H9 (cell line): ENCODE data around the gene SH3BP2. TPM values are rescaled to one million over a fixed set of nuclear protein-coding genes. Genes with fewer than 3 reads are reported as not detected.

Source experiments
- DNase-seq: peaks from one replicate; pipeline ENCODE4 v3.0.0-alpha.2; 2017
- H2AFZ ChIP-seq: one replicate; pipeline ENCODE4 v1.6.1; 2013; ENCODE audit warnings: mild to moderate bottlenecking, low read length, control low read depth, moderate library complexity
- H2AK5ac ChIP-seq: 2 replicates; pipeline ENCODE4 v1.6.1; 2013; ENCODE audit warnings: low read length, control low read depth, mixed read lengths; ENCODE audit not compliant: insufficient read length
- H2BK120ac ChIP-seq: one replicate; pipeline ENCODE4 v1.6.1; 2013; ENCODE audit warnings: low read depth, mild to moderate bottlenecking, low read length, control low read depth, inconsistent platforms; ENCODE audit not compliant: poor library complexity, severe bottlenecking
- H2BK12ac ChIP-seq: 2 replicates; pipeline ENCODE4 v1.6.1; 2013; ENCODE audit warnings: low read length, control low read depth, mixed read lengths, low read depth; ENCODE audit not compliant: insufficient read length
- H2BK15ac ChIP-seq: 2 replicates; pipeline ENCODE4 v1.6.1; 2013; ENCODE audit warnings: low read depth, low read length, control low read depth
- H2BK20ac ChIP-seq: one replicate; pipeline ENCODE4 v1.6.1; 2013; ENCODE audit warnings: low read depth, mild to moderate bottlenecking, low read length, control low read depth, inconsistent platforms; ENCODE audit not compliant: poor library complexity, severe bottlenecking
- H2BK5ac ChIP-seq: 2 replicates; pipeline ENCODE4 v1.6.1; 2013; ENCODE audit warnings: low read length, control low read depth, mixed read lengths; ENCODE audit not compliant: insufficient read length
- H3K14ac ChIP-seq: 2 replicates; pipeline ENCODE4 v1.6.1; 2013; ENCODE audit warnings: low read length, control low read depth; ENCODE audit not compliant: insufficient read depth
- H3K18ac ChIP-seq: 2 replicates; pipeline ENCODE4 v1.6.1; 2013; ENCODE audit warnings: low read depth, mild to moderate bottlenecking, mixed read lengths, low read length, control low read depth; ENCODE audit not compliant: insufficient read length
- H3K23ac ChIP-seq: 2 replicates; pipeline ENCODE4 v1.6.1; 2013; ENCODE audit warnings: low read length, control low read depth, mixed read lengths, low read depth; ENCODE audit not compliant: insufficient read length
- H3K23me2 ChIP-seq: 2 replicates; pipeline ENCODE4 v1.6.1; 2013; ENCODE audit warnings: low read depth, mild to moderate bottlenecking, mixed read lengths, low read length, control low read depth; ENCODE audit not compliant: insufficient read length, poor library complexity, severe bottlenecking
- H3K27ac ChIP-seq: 2 replicates; pipeline ENCODE4 v1.5.1; 2013; ENCODE audit warnings: low read length, control low read depth, mixed read lengths, low read depth; ENCODE audit not compliant: insufficient read length
- H3K27me3 ChIP-seq: 2 replicates; pipeline ENCODE4 v1.6.1; 2013; ENCODE audit warnings: low read length, control low read depth, inconsistent platforms; ENCODE audit not compliant: insufficient read depth
- H3K4ac ChIP-seq: 2 replicates; pipeline ENCODE4 v1.6.1; 2013; ENCODE audit warnings: low read depth, mild to moderate bottlenecking, control low read depth, inconsistent platforms, low read length, moderate library complexity
- H3K4me1 ChIP-seq: 2 replicates; pipeline ENCODE4 v1.6.1; 2013; ENCODE audit warnings: low read length, control low read depth, inconsistent platforms; ENCODE audit not compliant: insufficient read depth
- H3K4me2 ChIP-seq: 2 replicates; pipeline ENCODE4 v1.6.1; 2013; ENCODE audit warnings: low read length, control low read depth, mixed read lengths; ENCODE audit not compliant: insufficient read length, insufficient read depth
- H3K56ac ChIP-seq: 2 replicates; pipeline ENCODE4 v1.6.1; 2013; ENCODE audit warnings: low read depth, mild to moderate bottlenecking, mixed read lengths, low read length, control low read depth; ENCODE audit not compliant: insufficient read length
- H3K79me1 ChIP-seq: 2 replicates; pipeline ENCODE4 v1.6.1; 2013; ENCODE audit warnings: low read depth, mild to moderate bottlenecking, moderate library complexity, low read length, control low read depth, inconsistent platforms; ENCODE audit not compliant: insufficient read depth, poor library complexity, severe bottlenecking
- H3K79me2 ChIP-seq: 2 replicates; pipeline ENCODE4 v1.6.1; 2013; ENCODE audit warnings: low read length, control low read depth, inconsistent platforms; ENCODE audit not compliant: insufficient read depth
- H3K9ac ChIP-seq: 2 replicates; pipeline ENCODE4 v1.6.1; 2013; ENCODE audit warnings: low read length, control low read depth, mixed read lengths; ENCODE audit not compliant: insufficient read length; ENCODE audit errors: extremely low read depth
- H3K9me3 ChIP-seq: one replicate; pipeline ENCODE4 v1.6.1; 2013; ENCODE audit warnings: low read depth, low read length, inconsistent platforms; ENCODE audit not compliant: control insufficient read depth
- H3T11ph ChIP-seq: one replicate; pipeline ENCODE4 v1.6.1; 2013; ENCODE audit warnings: mild to moderate bottlenecking, low read length, control low read depth, inconsistent platforms
- H4K20me1 ChIP-seq: one replicate; pipeline ENCODE4 v1.6.1; 2013; ENCODE audit not compliant: control insufficient read depth, insufficient read length, insufficient read depth
- H4K5ac ChIP-seq: 2 replicates; pipeline ENCODE4 v1.6.1; 2013; ENCODE audit warnings: low read depth, mild to moderate bottlenecking, mixed read lengths, low read length, control low read depth; ENCODE audit not compliant: insufficient read length
- H4K8ac ChIP-seq: replicated peaks from 2 replicates; pipeline ENCODE4 v1.6.1; 2013; ENCODE audit warnings: low read length, control low read depth, mixed read lengths, low read depth; ENCODE audit not compliant: insufficient read length
- H4K91ac ChIP-seq: 2 replicates; pipeline ENCODE4 v1.6.1; 2013; ENCODE audit warnings: low read depth, mild to moderate bottlenecking, moderate library complexity, mixed read lengths, low read length, control low read depth; ENCODE audit not compliant: insufficient read length
- H3K27ac Mint-ChIP-seq, 3 experiments: 2 replicates in 2 of 3; 3 replicates in 1 of 3; pipeline ENCODE4 v1.8.0; 2020 to 2021; ENCODE audit warnings: mixed read lengths in 3 of 3, mild to moderate bottlenecking in 1 of 3, moderate library complexity in 1 of 3
- H3K27me3 Mint-ChIP-seq: 2 replicates; pipeline ENCODE4 v1.8.0; 2021; ENCODE audit warnings: low read depth, mild to moderate bottlenecking, moderate library complexity, mixed read lengths
- H3K36me3 Mint-ChIP-seq, 3 experiments: 2 replicates in 2 of 3; 3 replicates in 1 of 3; pipeline ENCODE4 v1.8.0; 2020 to 2021; ENCODE audit warnings: low read depth in 3 of 3, mixed read lengths in 3 of 3; ENCODE audit not compliant: insufficient read depth in 1 of 3
- H3K4me1 Mint-ChIP-seq, 2 experiments: 2 replicates each; pipeline ENCODE4 v1.8.0; 2020; ENCODE audit warnings: mixed read lengths in 2 of 2
- H3K4me3 Mint-ChIP-seq, 2 experiments: 2 replicates in 1 of 2; 3 replicates in 1 of 2; pipeline ENCODE4 v1.8.0; 2020 to 2021; ENCODE audit warnings: mild to moderate bottlenecking in 2 of 2, mixed read lengths in 2 of 2, moderate library complexity in 1 of 2
- H3K9me3 Mint-ChIP-seq, 2 experiments: 2 replicates in 1 of 2; 3 replicates in 1 of 2; pipeline ENCODE4 v1.8.0; 2020; ENCODE audit warnings: mild to moderate bottlenecking in 2 of 2, mixed read lengths in 2 of 2, moderate library complexity in 1 of 2
- WGBS: extraction: QIAGEN DNeasy Blood & Tissue Kit; methylation state at CpG from one replicate; pipeline ENCODE4 v1.1.7; 2013; ENCODE audit warnings: missing lambda C conversion rate, low lambda C conversion rate, mixed read lengths; ENCODE audit not compliant: insufficient read length; ENCODE audit errors: extremely low coverage; 5-methylcytosine and 5-hydroxymethylcytosine counted together
- total RNA-seq: library from RNA; stranded (reverse); gene quantifications from 2 replicates; pipeline ENCODE4 v1.2.1, GENCODE V29; 2021
- TF ChIP-seq, protein P1 (sequence below): fragments of 200-600 bp; sonication (generic); conservative IDR thresholded peaks from 3 replicates; pipeline ENCODE4 v1.8.0; 2021; ENCODE audit warnings: antibody characterized with exemption, mild to moderate bottlenecking

The SH3BP2 gene
- total RNA-seq, 1 experiment from 2014 or later: 37.6 TPM

DNA sequence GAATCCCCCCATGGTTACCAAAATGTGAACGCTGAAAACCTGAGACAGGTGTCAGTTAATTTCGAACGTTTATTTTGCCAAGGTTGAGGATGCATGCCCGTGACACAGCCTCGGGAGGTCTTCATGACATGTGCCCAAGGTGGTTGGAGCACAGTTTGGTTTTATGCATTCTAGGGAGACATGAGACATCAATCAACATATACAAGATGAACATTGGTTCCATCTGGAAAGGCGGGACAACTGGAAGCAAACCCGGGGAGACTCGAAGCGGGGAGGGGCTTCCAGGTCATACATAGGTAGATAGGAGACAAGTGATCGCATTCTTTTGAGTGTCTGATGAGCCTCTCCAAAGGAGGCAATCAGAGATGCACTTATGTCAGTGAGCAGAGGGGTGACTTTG, 11.0 kb upstream of the SH3BP2 start:
- Mint-ChIP-seq H3K27me3 (peaks cover 9% of the 10 kb centered on the region), H3K4me1 (peaks cover 35 to 37% of the 10 kb centered on the region in 2 experiments), H3K27ac (no peak overlapping the region), H3K36me3 (peaks cover 0 to 16% (median 0%) of the 10 kb centered on the region in 3 experiments; a peak in 4 of 7 replicates), H3K9me3 (peaks cover 5 to 9% of the 10 kb centered on the region in 2 experiments; a peak in 3 of 5 replicates), H3K4me3 (no peak overlapping the region)
- Histone ChIP-seq H3K9me3 (no peaks in the 10 kb centered on the region), H3K27ac (no peak overlapping the region), H3K9ac (no peak overlapping the region), H4K91ac (no peak overlapping the region), H4K8ac (no peak overlapping the region), H2AK5ac (no peak overlapping the region), H2AFZ (no peak overlapping the region), H3K18ac (no peak overlapping the region), H2BK120ac (no peak overlapping the region), H3K4ac (no peak overlapping the region), H3K23me2 (no peaks in the 10 kb centered on the region), H2BK12ac (no peak overlapping the region), H2BK5ac (no peak overlapping the region), H3T11ph (no peak overlapping the region), H3K14ac (no peak overlapping the region), H4K5ac (no peak overlapping the region), H3K27me3 (no peaks in the 10 kb centered on the region), H3K4me2 (no peak overlapping the region), H3K79me1 (no peaks in the 10 kb centered on the region), H3K79me2 (no peaks in the 10 kb centered on the region), H2BK20ac (no peak overlapping the region), H3K23ac (no peak overlapping the region), H4K20me1 (no peaks in the 10 kb centered on the region), H3K56ac (no peak overlapping the region), H3K4me1 (no peaks in the 10 kb centered on the region; the same call in 1 of the 2 replicates), H2BK15ac (no peak overlapping the region)
- TF ChIP-seq, protein P1, sequence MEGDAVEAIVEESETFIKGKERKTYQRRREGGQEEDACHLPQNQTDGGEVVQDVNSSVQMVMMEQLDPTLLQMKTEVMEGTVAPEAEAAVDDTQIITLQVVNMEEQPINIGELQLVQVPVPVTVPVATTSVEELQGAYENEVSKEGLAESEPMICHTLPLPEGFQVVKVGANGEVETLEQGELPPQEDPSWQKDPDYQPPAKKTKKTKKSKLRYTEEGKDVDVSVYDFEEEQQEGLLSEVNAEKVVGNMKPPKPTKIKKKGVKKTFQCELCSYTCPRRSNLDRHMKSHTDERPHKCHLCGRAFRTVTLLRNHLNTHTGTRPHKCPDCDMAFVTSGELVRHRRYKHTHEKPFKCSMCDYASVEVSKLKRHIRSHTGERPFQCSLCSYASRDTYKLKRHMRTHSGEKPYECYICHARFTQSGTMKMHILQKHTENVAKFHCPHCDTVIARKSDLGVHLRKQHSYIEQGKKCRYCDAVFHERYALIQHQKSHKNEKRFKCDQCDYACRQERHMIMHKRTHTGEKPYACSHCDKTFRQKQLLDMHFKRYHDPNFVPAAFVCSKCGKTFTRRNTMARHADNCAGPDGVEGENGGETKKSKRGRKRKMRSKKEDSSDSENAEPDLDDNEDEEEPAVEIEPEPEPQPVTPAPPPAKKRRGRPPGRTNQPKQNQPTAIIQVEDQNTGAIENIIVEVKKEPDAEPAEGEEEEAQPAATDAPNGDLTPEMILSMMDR: no peak
- no CpG with 5 or more reads among the region's 10 CpGs for WGBS
- DNase-seq: no peak
